Endothelial cell of umbilical vein (primary cell): ENCODE data around the gene DUSP15. TPM values are rescaled to one million over a fixed set of nuclear protein-coding genes. Genes with fewer than 3 reads are reported as not detected.

Experiments used
- BruUV-seq: library from RNA; stranded (reverse); fragments of 400-500 nt; replicated peaks from 2 replicates; lab custom pipeline; 2021; lab: Mats Ljungman, UMichigan
- CTCF ChIA-PET: fragments of 300-600, 350-600 bp; sonication (Branson Sonifier 250); formaldehyde crosslinking; loops from one replicate; lab custom pipeline; 2021; ENCODE audit warnings: antibody characterized with exemption, inconsistent platforms; lab: Charles Lee
- POLR2A ChIA-PET: fragments of 300-600, 350-600 bp; sonication (Branson Sonifier 250); formaldehyde crosslinking; loops from one replicate; lab custom pipeline; 2021; ENCODE audit warnings: antibody characterized with exemption, inconsistent platforms; lab: Charles Lee
- DNase-seq: peaks from one replicate; pipeline ENCODE4 v3.0.0-alpha.2; 2011; ENCODE audit warnings: low read depth, low spot score
- FAIRE-seq: peaks from 2 replicates; lab custom pipeline; 2011; peaks lifted over from hg19 to GRCh38; lab: Jason Lieb, UNC
- H2AFZ ChIP-seq: 2 replicates; pipeline ENCODE4 v1.6.0; 2012; ENCODE audit warnings: low read depth, low read length, control low read depth, inconsistent platforms
- H3K27ac ChIP-seq: 2 replicates; pipeline ENCODE4 v1.5.1; 2011; ENCODE audit warnings: low read depth, mild to moderate bottlenecking, control low read depth, low read length, moderate library complexity; ENCODE audit not compliant: insufficient read depth
- H3K27me3 ChIP-seq, 2 experiments: 2 replicates each; pipeline versions ENCODE4 v1.6.0 to v1.6.1; 2011; ENCODE audit warnings: low read length in 2 of 2, mixed read lengths in 1 of 2; ENCODE audit not compliant: control insufficient read depth in 2 of 2, insufficient read depth in 2 of 2
- H3K36me3 ChIP-seq, 2 experiments: 2 replicates in 1 of 2; 3 replicates in 1 of 2; pipeline ENCODE4 v1.5.1; 2011; ENCODE audit warnings: low read length in 2 of 2, mild to moderate bottlenecking in 1 of 2, moderate library complexity in 1 of 2; ENCODE audit not compliant: control insufficient read depth in 2 of 2, insufficient read depth in 2 of 2; ENCODE audit errors: extremely low read depth in 1 of 2
- H3K4me1 ChIP-seq: 3 replicates; pipeline ENCODE4 v1.5.1; 2011; ENCODE audit warnings: mild to moderate bottlenecking, low read length; ENCODE audit not compliant: control insufficient read depth, insufficient read depth; ENCODE audit errors: extremely low read depth
- H3K4me2 ChIP-seq: 2 replicates; pipeline ENCODE4 v1.6.1; 2011; ENCODE audit warnings: low read length, control low read depth, mixed read lengths; ENCODE audit not compliant: insufficient read depth
- H3K4me3 ChIP-seq, 3 experiments: fragments of 200-600 bp in 1 of 3; sonication (generic), shearing (Covaris generic) in 1 of 3; replicated peaks in 1 of 3; 2 replicates each; pipeline ENCODE4 v1.5.1; 2011 to 2016; ENCODE audit warnings: control low read depth in 3 of 3, low read length in 3 of 3, mild to moderate bottlenecking in 2 of 3, inconsistent platforms in 1 of 3, low read depth in 1 of 3, moderate library complexity in 1 of 3; ENCODE audit not compliant: insufficient read depth in 1 of 3
- H3K79me2 ChIP-seq: 2 replicates; pipeline ENCODE4 v1.6.0; 2012; ENCODE audit warnings: low read length, inconsistent platforms; ENCODE audit not compliant: control insufficient read depth, insufficient read depth
- H3K9ac ChIP-seq: replicated peaks from 2 replicates; pipeline ENCODE3; 2011; ENCODE audit warnings: low read length, control low read depth; ENCODE audit not compliant: insufficient read depth; ENCODE audit errors: extremely low read depth
- H3K9me1 ChIP-seq: replicated peaks from 3 replicates; pipeline ENCODE4 v1.6.0; 2011; ENCODE audit warnings: mild to moderate bottlenecking, low read length; ENCODE audit not compliant: control insufficient read depth, insufficient read depth; ENCODE audit errors: extremely low read depth
- H3K9me3 ChIP-seq: replicated peaks from 2 replicates; pipeline ENCODE4 v1.5.1; 2012; ENCODE audit warnings: low read length, inconsistent platforms; ENCODE audit not compliant: control insufficient read depth, insufficient read depth
- H4K20me1 ChIP-seq: replicated peaks from 2 replicates; pipeline ENCODE3; 2011; ENCODE audit warnings: mild to moderate bottlenecking, low read length; ENCODE audit not compliant: control insufficient read depth, insufficient read depth; ENCODE audit errors: extremely low read depth
- CTCF ChIP-seq, 2 donors: IDR thresholded peaks; 1 replicate in 1 of 2; 2 replicates in 1 of 2; pipeline ENCODE4 v1.5.1; 2011; ENCODE audit warnings: low read length in 2 of 2, mild to moderate bottlenecking in 2 of 2, moderate library complexity in 2 of 2, control low read depth in 1 of 2, inconsistent platforms in 1 of 2, low read depth in 1 of 2; ENCODE audit not compliant: insufficient read depth in 1 of 2; ENCODE audit errors: extremely low read depth in 1 of 2
- EZH2 ChIP-seq: IDR thresholded peaks from 2 replicates; pipeline ENCODE4 v1.6.1; 2012; ENCODE audit warnings: borderline replicate concordance, low read depth, mild to moderate bottlenecking, moderate library complexity, low read length, inconsistent platforms; ENCODE audit not compliant: severe bottlenecking
- FOS ChIP-seq: IDR thresholded peaks from 2 replicates; pipeline ENCODE4 v1.6.1; 2011; ENCODE audit warnings: mild to moderate bottlenecking, low read length, moderate library complexity, borderline replicate concordance; ENCODE audit not compliant: insufficient read depth
- GATA2 ChIP-seq: IDR thresholded peaks from 2 replicates; pipeline ENCODE4 v1.7.0; 2011; ENCODE audit warnings: low read depth, mild to moderate bottlenecking, moderate library complexity, mixed read lengths, low read length; ENCODE audit not compliant: insufficient read length, insufficient read depth
- JUN ChIP-seq: IDR thresholded peaks from 2 replicates; pipeline ENCODE4 v1.6.1; 2011; ENCODE audit warnings: borderline replicate concordance, low read depth; ENCODE audit not compliant: insufficient read length, insufficient read depth
- MAX ChIP-seq: IDR thresholded peaks from 2 replicates; pipeline ENCODE4 v1.6.1; 2011; ENCODE audit not compliant: insufficient read depth, insufficient read length
- MYC ChIP-seq: IDR thresholded peaks from one replicate; pipeline ENCODE4 v1.6.1; 2011; ENCODE audit warnings: mild to moderate bottlenecking, low read depth, low read length
- POLR2A ChIP-seq: IDR thresholded peaks from 2 replicates; pipeline ENCODE4 v1.6.1; 2012; ENCODE audit warnings: low read depth, mild to moderate bottlenecking, control low read depth, low read length
- POLR2AphosphoS5 ChIP-seq: IDR thresholded peaks from 2 replicates; pipeline ENCODE4 v1.6.1; 2012; ENCODE audit warnings: low read depth, mild to moderate bottlenecking, control low read depth, low read length, moderate library complexity; ENCODE audit not compliant: insufficient read depth
- dilution Hi-C: fragments of 300-500 bp; cut with MboI; formaldehyde crosslinking; loops from one replicate; pipeline ENCODE4 v1.15.0; 2019; ENCODE audit warnings: low sequenced_read_pairs; ENCODE audit not compliant: extremely low pct_ligation_motif_present
- intact Hi-C: fragments of 100-400 bp; cut with micrococcal nuclease; formaldehyde crosslinking; loops from one replicate; pipeline ENCODE4 v1.10.0; 2022
- polyA plus RNA-seq, 4 experiments: library from polyadenylated mRNA; depleted of rRNA in 3 of 4; stranded (reverse) in 3 of 4; unstranded in 1 of 4; fragments of >200 nt; gene quantifications; 2 replicates each; pipeline versions ENCODE4 v1.2.1 to v1.2.3, GENCODE V29; 2011 to 2012; ENCODE audit warnings: missing spikeins in 1 of 4
- total RNA-seq: library from RNA; stranded (reverse); gene quantifications from 2 replicates; pipeline ENCODE4 v1.2.3, GENCODE V29; 2021

The DUSP15 gene
- total and polyA plus RNA-seq, 2 donors (not counting 3 experiments of a cell fraction or from before 2014, with no cell fraction given): 0.33 TPM; not detected in 1

- no peak for FAIRE-seq
- intact Hi-C loops: no loop called here
- POLR2A ChIA-PET: no interaction called here
Measured at GRCh38 chr20:31859266-31859997, 10.9 kb downstream of the DUSP15 start.

More at GRCh38 chr20:31859266-31859997, 10.9 kb downstream of the DUSP15 start:
- TF ChIP-seq POLR2A: no peak
- no peak for TF ChIP-seq FOS
- TF ChIP-seq EZH2: no peak
- TF ChIP-seq JUN: no peak
- no peak for TF ChIP-seq POLR2AphosphoS5
- no peak for TF ChIP-seq MAX
- TF ChIP-seq CTCF (IDR thresholded peaks at IDR 0.05; ENCODE audit: extremely low read depth in 1 of 2, insufficient read depth in 1 of 2, low read depth in 1 of 2, low read length in 2 of 2): no peak
- TF ChIP-seq GATA2: no peak
- no peak for TF ChIP-seq MYC
- Histone ChIP-seq H3K9me1 (no peaks in the 10 kb centered on the region), H3K79me2 (no peaks in the 10 kb centered on the region), H2AFZ (no peak overlapping the region), H3K4me3 (no peak overlapping the region), H3K9me3 (no peaks in the 10 kb centered on the region), H3K4me2 (no peak overlapping the region), H3K27ac (no peak overlapping the region), H4K20me1 (no peaks in the 10 kb centered on the region), H3K27me3 (peaks cover 25 to 34% of the 10 kb centered on the region in 2 experiments), H3K9ac (no peak overlapping the region), H3K36me3 (no peaks in the 10 kb centered on the region), H3K4me1 (no peaks in the 10 kb centered on the region)
- DNase-seq: no peak
- dilution Hi-C loops: no loop called here
- CTCF ChIA-PET: interaction anchor here (0.6 to 18.2 kb wide), 12 partner anchors 9 to 232 kb away, joined by 3 to 619 read pairs (median 4); partner anchors contain the start of genes FOXS1, MYLK2 and PDRG1
- no TSS peak for BruUV-seq
